Activated CD4-positive, CD25-positive, alpha-beta regulatory T cell (primary cell): ENCODE data around the gene PPP1R2.
"Not testable (repeated sequence)": the region's sequence is repeated elsewhere in the genome, so short reads cannot be mapped to it uniquely, and the experiment has no call there.

Source experiments
- DNase-seq, 4 experiments: peaks; one replicate each; lab custom pipeline; 2025; lab: John Stamatoyannopoulos, UW

Gene PPP1R2

GRCh38 chr3:195537995-195538394 lies 5.1 kb downstream of the PPP1R2 start:
- DNase-seq = no peak

- no peak for DNase-seq
These were observed 7.8 kb downstream of the PPP1R2 start for GRCh38 chr3:195535293-195535692.

- DNase-seq = no peak
These were observed 10.3 kb downstream of the PPP1R2 start for GRCh38 chr3:195532834-195533233.

GRCh38 chr3:195532345-195532744 lies 10.8 kb downstream of the PPP1R2 start:
- DNase-seq = no peak

GRCh38 chr3:195531683-195532082 lies 11.4 kb downstream of the PPP1R2 start:
- DNase-seq = no peak

GRCh38 chr3:195526492-195526891 lies 16.6 kb downstream of the PPP1R2 start:
- DNase-seq = no peak

- no peak for DNase-seq
These were observed 18.8 kb downstream of the PPP1R2 start for GRCh38 chr3:195524171-195524896.

- DNase-seq = no peak
These were observed 20.7 kb downstream of the PPP1R2 start for GRCh38 chr3:195522254-195523023.

- no peak for DNase-seq
These were observed 26.1 kb downstream of the PPP1R2 start for GRCh38 chr3:195517030-195517429.

- DNase-seq = not testable (repeated sequence)
These were observed 28.4 kb downstream of the PPP1R2 start for GRCh38 chr3:195514610-195515235.

GRCh38 chr3:195512798-195513345 lies 30.3 kb downstream of the PPP1R2 start:
- no peak for DNase-seq

- no peak for DNase-seq
These were observed 32.0 kb downstream of the PPP1R2 start for GRCh38 chr3:195511136-195511535.

GRCh38 chr3:195508185-195508584 lies 34.9 kb downstream of the PPP1R2 start:
- no peak for DNase-seq

- DNase-seq = no peak
These were observed 67.5 kb downstream of the PPP1R2 start for GRCh38 chr3:195475614-195476013.

GRCh38 chr3:195475116-195475515 lies 68.0 kb downstream of the PPP1R2 start:
- not testable (repeated sequence) for DNase-seq

GRCh38 chr3:195468841-195469240 lies 74.3 kb downstream of the PPP1R2 start:
- DNase-seq = no peak

- DNase-seq = no peak
These were observed 74.7 kb downstream of the PPP1R2 start for GRCh38 chr3:195468391-195468776.

GRCh38 chr3:195467641-195468390 lies 75.3 kb downstream of the PPP1R2 start:
- DNase-seq = no peak

GRCh38 chr3:195466251-195466650 lies 76.9 kb downstream of the PPP1R2 start:
- no peak for DNase-seq
